Stimulated activated CD4-positive, alpha-beta T cell treated with anti-CD3 and anti-CD28 coated beads, TNF-alpha, amount 100 ng/mL, for 1 hour (primary cell): ENCODE data around the gene FKBP5.
"Not testable (repeated sequence)": the region's sequence is repeated elsewhere in the genome, so short reads cannot be mapped to it uniquely, and the experiment has no call there.

Source experiments
- DNase-seq, 3 donors: peaks; one replicate each; pipeline ENCODE4 v3.0.0-alpha.2; 2020; ENCODE audit warnings: low read depth in 3 of 3, low spot score in 1 of 3

FKBP5 gene

GRCh38 chr6:35691027-35691824, 2.5 kb upstream of the FKBP5 start:
- no peak for DNase-seq

- DNase-seq = no peak
These were observed 1.8 kb upstream of the FKBP5 start for GRCh38 chr6:35690484-35690883.

- DNase-seq = not testable (repeated sequence)
These were observed 1.3 kb upstream of the FKBP5 start for GRCh38 chr6:35690006-35690405.

- peak; percentile 16 to 31 (median 22) for DNase-seq
These were observed 784 bp downstream of the FKBP5 start for GRCh38 chr6:35687658-35688604.

GRCh38 chr6:35686873-35687555, 1.7 kb downstream of the FKBP5 start:
- no peak for DNase-seq

- DNase-seq = no peak
These were observed 2.3 kb downstream of the FKBP5 start for GRCh38 chr6:35686436-35686835.

GRCh38 chr6:35683267-35683666, 5.4 kb downstream of the FKBP5 start:
- DNase-seq = no peak

GRCh38 chr6:35681298-35681697, 7.4 kb downstream of the FKBP5 start:
- DNase-seq = no peak

GRCh38 chr6:35679399-35679798, 9.3 kb downstream of the FKBP5 start:
- no peak for DNase-seq

GRCh38 chr6:35678814-35679213, 9.9 kb downstream of the FKBP5 start:
- DNase-seq = no peak

GRCh38 chr6:35678021-35678654, 10.6 kb downstream of the FKBP5 start:
- no peak for DNase-seq

GRCh38 chr6:35677456-35677855, 11.3 kb downstream of the FKBP5 start:
- no peak for DNase-seq

- DNase-seq = no peak
These were observed 12.8 kb downstream of the FKBP5 start for GRCh38 chr6:35675871-35676459.

GRCh38 chr6:35674594-35674993, 14.1 kb downstream of the FKBP5 start:
- no peak for DNase-seq

- no peak for DNase-seq
These were observed 15.0 kb downstream of the FKBP5 start for GRCh38 chr6:35673755-35674154.

- DNase-seq = not testable (repeated sequence)
These were observed 15.4 kb downstream of the FKBP5 start for GRCh38 chr6:35673284-35673666.

GRCh38 chr6:35670453-35670852, 18.3 kb downstream of the FKBP5 start:
- not testable (repeated sequence) for DNase-seq

- DNase-seq = no peak
These were observed 19.2 kb downstream of the FKBP5 start for GRCh38 chr6:35669451-35670045.

- DNase-seq = no peak
These were observed 19.8 kb downstream of the FKBP5 start for GRCh38 chr6:35668744-35669450.

- DNase-seq = no peak
These were observed 20.6 kb downstream of the FKBP5 start for GRCh38 chr6:35668096-35668495.
